Measurements from ENCODE around the gene SHROOM1. TPM values are rescaled to one million over a fixed set of nuclear protein-coding genes. Genes with fewer than 3 reads are reported as not detected.

SHROOM1 gene
- total RNA-seq, 1 donor from 2014 or later = 18.2 TPM

- DNase-seq (ENCODE audit: extremely low read depth, low read depth, low spot score) = no peak
Observed at GRCh38 chr5:132778856-132779255, 51.6 kb downstream of the SHROOM1 start.

- no peak for DNase-seq (ENCODE audit: extremely low read depth, low read depth, low spot score)
Observed at GRCh38 chr5:132778129-132778528, 52.3 kb downstream of the SHROOM1 start.

GRCh38 chr5:132777209-132778069, 53.0 kb downstream of the SHROOM1 start, which contains the start of gene SEPTIN8:
SEPTIN8 (minus strand) TSS chr5:132777239; CDS start chr5:132777137, 102 bp downstream.
- no peak for DNase-seq (ENCODE audit: extremely low read depth, low read depth, low spot score)

GRCh38 chr5:132776938-132777208, 53.6 kb downstream of the SHROOM1 start:
- DNase-seq (ENCODE audit: extremely low read depth, low read depth, low spot score) = no peak

GRCh38 chr5:132776131-132776937, 54.1 kb downstream of the SHROOM1 start:
- DNase-seq (ENCODE audit: extremely low read depth, low read depth, low spot score) = no peak

DNA sequence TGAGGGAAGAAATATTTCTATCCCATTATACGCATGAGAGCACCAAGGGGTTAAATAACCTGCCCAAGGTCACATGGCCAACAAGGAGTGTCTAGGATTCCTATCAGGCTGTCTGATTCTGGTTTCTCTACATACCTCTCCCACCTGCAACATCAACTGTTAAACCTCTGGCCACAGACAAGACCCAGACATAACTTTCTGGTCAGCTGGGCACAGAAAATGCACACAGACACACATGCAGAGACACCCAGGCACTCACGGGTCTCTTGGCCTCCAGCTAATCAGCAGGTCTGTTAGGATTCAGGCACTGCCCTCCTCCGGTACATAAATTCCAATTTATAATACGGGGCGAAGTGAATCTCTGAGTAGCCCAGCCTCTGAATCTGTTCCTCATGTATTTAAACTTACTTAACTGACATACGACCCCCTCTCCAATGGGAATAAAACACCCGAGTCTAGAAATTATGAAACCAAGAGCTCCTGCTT, 54.9 kb downstream of the SHROOM1 start:
- no peak for DNase-seq (ENCODE audit: extremely low read depth, low read depth, low spot score)

DNA sequence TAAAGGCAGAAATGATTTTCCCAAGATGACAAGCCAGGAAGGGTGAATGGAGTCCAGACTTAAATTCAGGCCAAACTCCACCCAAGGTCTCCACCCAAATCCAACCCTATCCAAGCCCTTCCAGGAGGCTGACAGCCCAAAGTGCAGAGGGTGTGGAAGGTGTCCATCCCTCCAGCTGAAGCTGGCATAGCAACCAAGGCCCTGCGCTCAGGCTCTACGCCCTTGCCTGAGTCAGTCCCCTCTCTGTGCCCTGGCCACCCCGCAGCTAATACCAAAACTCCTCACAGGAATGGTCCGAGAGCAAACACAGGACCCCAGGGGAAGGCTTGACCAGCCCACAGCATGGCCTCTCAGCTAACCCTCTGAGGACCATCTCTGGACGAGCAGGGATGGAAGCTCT, 55.6 kb downstream of the SHROOM1 start:
- DNase-seq (ENCODE audit: extremely low read depth, low read depth, low spot score) = no peak

DNA sequence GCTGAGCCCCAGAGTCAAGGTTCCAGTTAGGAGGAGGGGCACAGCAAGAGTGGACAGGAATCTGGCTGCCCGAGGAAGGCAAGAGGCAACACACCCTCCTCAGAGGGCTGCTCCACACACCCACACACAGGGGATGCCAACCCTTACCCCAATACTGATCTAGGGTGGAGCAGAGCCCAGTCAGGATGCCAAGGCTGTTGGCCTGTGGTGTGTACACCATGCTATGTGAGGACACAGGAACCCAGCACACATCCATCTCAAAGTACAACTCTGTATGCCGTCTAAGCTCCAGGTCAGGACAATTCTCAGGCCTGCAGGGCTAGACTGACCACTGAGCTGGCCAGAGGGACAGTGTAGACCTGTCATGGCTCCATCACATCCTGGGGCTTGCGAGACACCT, 56.0 kb downstream of the SHROOM1 start:
- no peak for DNase-seq (ENCODE audit: extremely low read depth, low read depth, low spot score)

DNA sequence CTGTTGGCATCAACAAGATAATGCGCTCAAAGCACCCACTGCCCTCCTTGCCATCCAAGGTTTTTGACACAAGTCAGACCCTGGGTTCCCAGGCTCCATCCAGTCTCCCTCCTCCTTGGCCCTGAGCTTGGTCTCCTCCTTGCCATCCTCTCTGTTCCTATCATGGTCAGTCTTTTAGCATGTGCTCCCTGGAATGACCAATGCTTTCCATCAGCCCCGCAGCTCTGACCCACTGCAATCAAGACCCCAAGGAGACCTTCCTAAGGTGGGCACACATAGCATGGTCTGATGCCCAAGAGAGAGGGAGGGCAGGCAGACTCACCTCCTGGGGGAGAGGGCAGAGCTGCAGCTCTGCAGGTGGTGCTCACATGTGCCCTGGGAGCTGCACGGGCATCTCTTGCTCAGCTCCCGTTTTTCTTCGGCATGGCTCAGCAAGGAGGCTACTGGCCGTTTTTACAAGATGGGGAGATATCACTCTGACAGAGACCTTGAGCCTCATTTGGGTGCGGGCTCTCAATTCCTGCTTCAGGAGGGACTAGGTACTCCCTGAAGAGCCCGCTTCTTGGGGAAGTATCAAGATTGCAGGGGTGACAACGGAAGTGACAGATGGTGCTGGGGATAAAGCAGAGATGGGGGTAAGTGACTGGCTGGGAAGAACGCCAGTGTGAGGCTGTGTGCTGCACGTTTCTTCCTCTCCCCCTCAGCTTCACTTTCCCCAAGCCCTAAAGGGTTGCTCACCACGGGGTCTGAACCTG, 56.7 kb downstream of the SHROOM1 start:
- no peak for DNase-seq (ENCODE audit: extremely low read depth, low read depth, low spot score)

DNA sequence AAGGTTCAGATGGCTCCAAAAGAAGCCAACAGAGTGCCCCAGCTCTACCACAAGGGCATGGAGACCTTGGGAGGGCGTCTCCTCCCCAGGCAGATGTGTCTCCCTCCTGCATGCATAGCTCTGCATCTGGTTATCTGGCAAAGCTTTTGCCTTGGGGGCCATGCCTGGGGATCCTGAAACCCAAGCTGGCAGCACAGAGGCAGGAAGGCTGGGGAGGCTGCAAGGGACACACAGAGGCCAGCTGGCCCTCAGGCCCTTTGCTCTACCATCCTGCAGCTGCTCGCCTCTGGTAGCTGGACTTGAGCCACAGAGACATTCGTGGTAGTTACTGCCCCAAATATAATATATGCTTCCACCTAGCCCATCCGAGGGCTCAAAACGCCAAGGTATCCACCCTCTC, 57.3 kb downstream of the SHROOM1 start:
- no peak for DNase-seq (ENCODE audit: extremely low read depth, low read depth, low spot score)

DNA sequence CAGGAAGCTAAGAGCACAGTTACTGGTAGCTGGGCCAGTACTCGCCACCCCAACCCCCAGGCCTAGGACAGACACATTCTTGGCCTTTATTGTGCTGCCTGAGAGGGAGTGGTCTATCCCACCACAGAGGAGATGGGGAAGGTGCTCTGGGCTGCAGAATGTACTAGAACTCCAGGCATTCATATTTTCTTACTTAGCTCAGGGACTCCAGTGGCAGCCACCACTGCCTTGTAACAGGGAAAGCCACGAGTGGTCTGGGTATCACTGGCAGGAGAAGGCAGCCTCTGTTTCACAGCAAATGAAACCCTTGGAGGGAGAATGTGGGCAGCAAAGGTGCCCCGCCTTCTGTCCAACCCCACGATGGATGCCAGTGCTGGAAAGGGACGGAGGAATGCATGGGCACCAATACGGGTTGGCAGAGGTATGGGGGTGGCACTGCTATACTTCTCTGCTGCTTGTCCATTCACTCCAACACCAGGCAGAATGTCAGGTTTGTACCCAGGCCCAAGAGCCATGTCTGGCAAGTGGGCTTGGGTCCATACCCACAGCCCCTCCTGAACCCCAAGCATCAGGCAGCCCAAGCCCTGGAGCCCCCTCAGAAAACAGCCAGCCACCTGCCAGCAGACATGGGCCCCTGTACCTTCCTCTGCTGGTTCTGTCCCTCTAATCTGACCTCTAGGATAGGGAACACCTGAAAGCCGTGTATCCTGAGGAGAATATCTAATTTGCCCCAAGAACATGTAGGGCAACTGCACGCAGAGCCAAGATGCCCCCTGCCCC, 58.0 kb downstream of the SHROOM1 start:
- no peak for DNase-seq (ENCODE audit: extremely low read depth, low read depth, low spot score)

Other genes with a start within 250 kb of the SHROOM1 start
- not detected in 2 replicates for gene IL13, start 172.5 kb downstream of the SHROOM1 start, total RNA-seq
- gene IL4, start 156.7 kb downstream of the SHROOM1 start, total RNA-seq = not detected in 2 replicates
- 7.1 and 13.7 TPM in 2 replicates for gene KIF3A, start 93.1 kb downstream of the SHROOM1 start, total RNA-seq
- gene CCNI2, start 83.2 kb downstream of the SHROOM1 start, total RNA-seq = not detected in 2 replicates
- gene SEPTIN8, start 53.4 kb downstream of the SHROOM1 start, total RNA-seq = 60.4 and 65.0 TPM in 2 replicates
- gene SOWAHA, start 17.3 kb downstream of the SHROOM1 start, total RNA-seq = not detected in 2 replicates
- 0.35 TPM in 1 of 2 replicates, not detected in the other for gene GDF9, start 35.8 kb upstream of the SHROOM1 start, total RNA-seq
- gene UQCRQ, start 36.0 kb upstream of the SHROOM1 start, total RNA-seq = 158 and 165 TPM in 2 replicates
- gene LEAP2, start 43.0 kb upstream of the SHROOM1 start, total RNA-seq = 0.10 and 0.76 TPM in 2 replicates
- 64.6 and 70.6 TPM in 2 replicates for gene AFF4, start 133.0 kb upstream of the SHROOM1 start, total RNA-seq
- gene ZCCHC10, start 195.9 kb upstream of the SHROOM1 start, total RNA-seq = 21.4 and 21.7 TPM in 2 replicates
- gene HSPA4, start 221.4 kb upstream of the SHROOM1 start, total RNA-seq = 90.5 and 91.8 TPM in 2 replicates

All from glomerular endothelial cell (primary cell).